Ectodermal cell (in vitro differentiated cells): ENCODE results near the gene IRX5.

Experiments used
- H3K27ac ChIP-seq: 2 replicates; pipeline ENCODE4 v1.7.0; 2013; ENCODE audit warnings: mild to moderate bottlenecking, low read depth, low read length; ENCODE audit not compliant: insufficient read depth, poor library complexity, severe bottlenecking
- H3K27me3 ChIP-seq: 2 replicates; pipeline ENCODE4 v1.7.0; 2013; ENCODE audit warnings: mild to moderate bottlenecking, low read length; ENCODE audit not compliant: insufficient read depth, control insufficient read depth, poor library complexity, severe bottlenecking
- H3K36me3 ChIP-seq: one replicate; pipeline ENCODE4 v1.7.0; 2013; ENCODE audit warnings: low read length; ENCODE audit not compliant: control insufficient read depth, insufficient read depth
- H3K4me1 ChIP-seq: one replicate; pipeline ENCODE4 v1.7.0; 2013; ENCODE audit warnings: low read length; ENCODE audit not compliant: control insufficient read depth, insufficient read depth
- H3K4me3 ChIP-seq: 2 replicates; pipeline ENCODE4 v1.7.0; 2013; ENCODE audit warnings: low read depth, low read length, control low read depth; ENCODE audit not compliant: insufficient read depth
- H3K9me3 ChIP-seq: 2 replicates; pipeline ENCODE4 v1.7.0; 2013; ENCODE audit warnings: mild to moderate bottlenecking, low read length, moderate library complexity; ENCODE audit not compliant: control insufficient read depth
- WGBS, 2 experiments: methylation state at CpG; one replicate each; pipeline ENCODE4 v1.1.7; 2013; ENCODE audit warnings: missing lambda C conversion rate in 2 of 2; 5-methylcytosine and 5-hydroxymethylcytosine counted together

Gene IRX5

DNA sequence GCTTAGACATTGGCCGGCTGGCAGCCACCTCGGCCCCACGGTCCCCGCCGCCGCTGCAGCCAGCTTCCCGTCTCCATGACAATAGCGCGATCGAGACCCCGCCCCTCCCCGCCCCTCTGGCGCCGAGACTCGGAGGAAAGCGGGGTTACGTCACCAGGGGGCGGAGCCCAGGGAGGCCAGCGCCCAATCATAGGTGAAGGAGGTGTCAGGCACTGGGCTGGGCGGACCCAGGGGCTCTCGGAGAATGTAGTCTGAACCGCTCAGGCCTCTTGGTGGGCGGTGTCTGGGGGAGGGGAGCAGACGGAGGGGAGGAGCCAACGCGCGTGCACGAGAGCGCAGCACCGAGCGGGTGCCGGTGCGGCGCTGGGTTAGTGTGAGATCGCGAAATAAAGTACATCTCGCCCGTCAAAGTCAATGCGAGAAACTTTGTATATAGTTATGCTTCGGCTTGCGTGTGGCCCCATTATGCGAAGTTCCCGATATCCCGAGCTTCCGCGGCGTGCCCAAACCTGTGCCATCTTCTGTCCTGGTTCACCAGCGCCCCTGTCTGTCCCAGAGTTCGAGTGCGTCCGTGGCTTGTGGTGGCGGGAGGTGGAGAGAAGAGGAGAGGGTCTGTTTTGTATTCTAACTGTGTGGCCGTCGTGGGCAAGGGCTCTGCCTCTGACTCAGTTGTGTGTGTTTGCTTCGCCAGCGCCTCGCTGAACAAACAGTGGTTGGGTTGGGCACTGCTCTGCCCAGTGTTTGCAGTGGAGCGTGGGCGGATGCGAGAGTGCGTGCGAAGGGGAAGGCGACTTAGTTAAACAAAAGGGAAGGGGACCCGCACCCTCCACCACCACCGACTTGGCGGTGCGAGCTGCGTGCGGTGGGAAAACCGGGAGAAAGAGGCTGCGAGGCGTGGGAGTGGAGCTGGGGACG is 1.3 kb upstream of the IRX5 start:
- Histone ChIP-seq H3K4me3 (peak overlapping the region; percentile 81), H3K27ac (peak overlapping the region; percentile 92), H3K9me3 (no peaks in the 10 kb centered on the region), H3K4me1 (peaks cover 7% of the 10 kb centered on the region), H3K27me3 (peaks cover 54% of the 10 kb centered on the region), H3K36me3 (no peaks in the 10 kb centered on the region)
- WGBS, 2 experiments, result 0 to 1% methylated on average over 73 of the region's 73 CpGs

DNA sequence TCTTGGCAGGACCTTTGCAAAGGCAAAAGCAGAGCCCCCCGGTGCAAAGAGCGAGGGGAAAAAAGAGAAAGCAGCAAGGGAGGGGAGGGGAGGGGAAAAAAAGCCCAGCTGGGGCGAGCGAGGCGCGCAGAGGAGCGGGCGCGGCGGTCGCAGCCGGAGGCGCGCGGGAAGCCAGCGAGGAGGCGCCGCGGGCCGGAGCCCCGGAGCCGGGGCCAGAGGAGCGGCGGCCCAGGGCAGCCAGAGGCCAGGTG is 129 bp downstream of the IRX5 start:
- Histone ChIP-seq H3K27me3 (peaks cover 65% of the 10 kb centered on the region), H3K4me1 (peaks cover 12% of the 10 kb centered on the region), H3K36me3 (no peaks in the 10 kb centered on the region), H3K27ac (peak overlapping the region; percentile 81), H3K9me3 (no peaks in the 10 kb centered on the region), H3K4me3 (peak overlapping the region; percentile 81)
- 0% methylated on average over 24 of the region's 24 CpGs for WGBS, 2 experiments

DNA sequence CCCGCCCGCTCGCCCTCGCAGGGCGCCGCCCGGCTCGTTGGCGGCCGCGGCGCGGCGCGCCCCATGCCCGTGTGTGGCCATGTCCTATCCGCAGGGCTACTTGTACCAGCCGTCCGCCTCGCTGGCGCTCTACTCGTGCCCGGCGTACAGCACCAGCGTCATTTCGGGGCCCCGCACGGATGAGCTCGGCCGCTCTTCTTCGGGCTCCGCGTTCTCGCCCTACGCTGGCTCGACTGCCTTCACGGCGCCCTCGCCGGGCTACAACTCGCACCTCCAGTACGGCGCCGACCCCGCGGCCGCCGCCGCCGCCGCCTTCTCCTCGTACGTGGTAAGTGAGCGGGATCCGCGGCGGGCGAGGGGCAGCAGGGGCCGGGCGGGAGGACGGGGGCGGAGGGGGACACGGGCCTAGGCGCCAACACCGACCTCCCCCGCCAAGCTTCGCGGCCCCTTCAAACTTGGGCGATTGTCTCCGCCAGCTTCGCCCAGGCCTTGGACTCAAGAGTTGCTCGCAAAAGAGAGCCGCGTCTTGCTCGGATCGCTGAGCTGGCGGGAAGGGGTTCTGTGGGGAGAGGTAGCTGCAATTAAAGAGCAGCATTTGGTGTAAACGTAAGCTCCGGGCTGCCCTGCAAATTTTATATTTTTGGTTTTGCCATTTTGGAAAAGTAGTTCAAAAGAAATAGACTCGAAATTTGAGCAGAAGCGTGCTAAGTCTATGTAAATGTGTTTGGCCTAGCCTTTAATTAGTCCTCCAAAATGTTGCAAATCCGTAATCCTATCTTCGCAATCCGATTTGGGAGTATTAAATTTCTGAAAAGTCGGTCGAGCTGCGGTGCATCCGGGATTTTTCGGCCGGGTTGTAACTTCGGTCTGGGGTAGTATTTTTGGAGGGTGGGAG is 702 bp downstream of the IRX5 start:
- peak overlapping the region; percentile 9 for H3K27ac ChIP-seq
- H3K9me3 ChIP-seq, result no peaks in the 10 kb centered on the region
- H3K4me3 ChIP-seq, result peak overlapping the region; percentile 81
- H3K4me1 ChIP-seq, result peaks cover 14% of the 10 kb centered on the region
- H3K27me3 ChIP-seq, result peaks cover 65% of the 10 kb centered on the region
- WGBS, 2 experiments, result 0% methylated on average over 91 of the region's 91 CpGs
- no peaks in the 10 kb centered on the region for H3K36me3 ChIP-seq

- H3K4me3 ChIP-seq, result peak overlapping the region; percentile 81
- H3K36me3 ChIP-seq, result no peaks in the 10 kb centered on the region
- H3K27me3 ChIP-seq, result peaks cover 65% of the 10 kb centered on the region
- 1 to 2% methylated on average over 48 of the region's 48 CpGs for WGBS, 2 experiments
- peaks cover 9% of the 10 kb centered on the region for H3K4me1 ChIP-seq
- no peaks in the 10 kb centered on the region for H3K9me3 ChIP-seq
- H3K27ac ChIP-seq, result no peak overlapping the region
Measured at GRCh38 chr16:54932021-54932660, 1.5 kb downstream of the IRX5 start.

- H3K27me3 ChIP-seq, result peaks cover 65% of the 10 kb centered on the region
- H3K36me3 ChIP-seq, result no peaks in the 10 kb centered on the region
Measured at GRCh38 chr16:54932737-54933254, 2.1 kb downstream of the IRX5 start.

DNA sequence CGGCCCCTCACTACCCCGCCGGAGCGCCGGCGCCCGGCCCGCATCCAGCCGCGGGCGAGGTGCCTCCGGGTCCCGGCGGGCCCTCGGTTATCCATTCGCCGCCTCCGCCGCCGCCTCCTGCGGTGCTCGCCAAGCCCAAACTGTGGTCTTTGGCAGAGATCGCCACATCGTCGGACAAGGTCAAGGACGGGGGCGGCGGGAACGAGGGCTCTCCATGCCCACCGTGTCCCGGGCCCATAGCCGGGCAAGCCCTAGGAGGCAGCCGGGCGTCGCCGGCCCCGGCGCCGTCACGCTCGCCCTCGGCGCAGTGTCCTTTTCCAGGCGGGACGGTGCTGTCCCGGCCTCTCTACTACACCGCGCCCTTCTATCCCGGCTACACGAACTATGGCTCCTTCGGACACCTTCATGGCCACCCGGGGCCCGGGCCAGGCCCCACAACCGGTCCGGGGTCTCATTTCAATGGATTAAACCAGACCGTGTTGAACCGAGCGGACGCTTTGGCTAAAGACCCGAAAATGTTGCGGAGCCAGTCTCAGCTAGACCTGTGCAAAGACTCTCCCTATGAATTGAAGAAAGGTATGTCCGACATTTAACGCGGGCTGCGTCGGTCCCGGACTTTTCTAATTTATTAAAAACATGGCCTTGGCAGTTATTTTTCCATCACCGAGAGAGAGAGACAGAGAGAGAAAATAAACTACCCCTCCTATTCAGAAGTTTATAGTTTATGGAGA is 2.8 kb downstream of the IRX5 start:
- Histone ChIP-seq H3K4me3 (peak overlapping the region; percentile 81), H3K27me3 (peaks cover 72% of the 10 kb centered on the region)
- WGBS, 2 experiments, result 2 to 3% methylated on average over 67 of the region's 68 CpGs

More at GRCh38 chr16:54932737-54933254, 2.1 kb downstream of the IRX5 start:
- WGBS, 2 experiments, result 0 to 1% methylated on average over 52 of the region's 52 CpGs
- Histone ChIP-seq H3K4me3 (peak overlapping the region; percentile 81), H3K9me3 (no peaks in the 10 kb centered on the region), H3K27ac (no peak overlapping the region), H3K4me1 (peaks cover 10% of the 10 kb centered on the region)

GRCh38 chr16:54934481-54935265 is 4.0 kb downstream of the IRX5 start:
- H3K36me3 ChIP-seq, result no peaks in the 10 kb centered on the region
- peak overlapping the region; percentile 43 for H3K4me3 ChIP-seq
- no peak overlapping the region for H3K27ac ChIP-seq
- WGBS, 2 experiments, result 3% methylated on average over 30 of the region's 30 CpGs
- peaks cover 24% of the 10 kb centered on the region for H3K4me1 ChIP-seq
- no peaks in the 10 kb centered on the region for H3K9me3 ChIP-seq
- peaks cover 84% of the 10 kb centered on the region for H3K27me3 ChIP-seq

More for the DNA sequence above, 2.8 kb downstream of the IRX5 start:
- H3K9me3 ChIP-seq, result no peaks in the 10 kb centered on the region
- no peaks in the 10 kb centered on the region for H3K36me3 ChIP-seq
- no peak overlapping the region for H3K27ac ChIP-seq
- H3K4me1 ChIP-seq, result peaks cover 17% of the 10 kb centered on the region

DNA sequence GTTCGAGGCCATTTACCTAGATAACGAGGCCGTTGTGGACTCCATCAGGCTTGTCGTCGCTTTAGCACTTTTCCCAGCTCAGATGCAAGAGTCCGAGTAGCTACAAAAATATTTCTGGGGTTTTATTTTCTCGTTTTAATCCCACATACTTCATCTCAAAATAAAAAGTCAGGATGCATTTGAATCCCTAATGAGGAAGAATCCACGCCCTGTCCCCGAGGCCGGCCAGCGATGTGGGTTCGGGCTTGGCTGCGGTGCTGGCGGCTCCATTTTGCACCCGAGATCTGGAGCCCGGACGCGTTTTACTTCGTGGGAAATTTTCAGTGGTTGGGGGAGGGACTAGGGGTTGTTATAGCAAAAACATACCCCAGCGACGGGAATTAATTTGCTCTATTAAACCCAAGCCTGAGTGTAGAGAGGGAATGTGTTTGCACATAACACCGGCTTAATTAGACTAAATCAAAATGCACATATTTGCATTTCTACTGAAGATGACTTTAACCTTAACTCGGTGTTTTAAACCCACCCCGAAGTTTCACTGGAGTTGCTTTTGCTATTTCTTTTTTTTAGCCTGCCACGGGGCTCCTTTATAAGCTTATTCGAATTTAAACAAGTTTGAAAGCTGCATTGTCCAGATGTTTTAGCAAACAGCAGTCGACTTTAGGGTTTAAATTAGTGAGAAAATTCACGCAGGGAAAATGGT is 4.8 kb downstream of the IRX5 start:
- Histone ChIP-seq H3K4me1 (peaks cover 24% of the 10 kb centered on the region), H3K36me3 (no peaks in the 10 kb centered on the region), H3K9me3 (no peaks in the 10 kb centered on the region), H3K27ac (no peak overlapping the region), H3K27me3 (peaks cover 92% of the 10 kb centered on the region), H3K4me3 (peak overlapping the region; percentile 43)
- WGBS, 2 experiments, result 1 to 2% methylated on average over 28 of the region's 28 CpGs
